Cardiac muscle cell (in vitro differentiated cells and primary cell): ENCODE results near the gene RRAD. TPM values are rescaled to one million over a fixed set of nuclear protein-coding genes. Genes with fewer than 3 reads are reported as not detected.

Experiments used
- DNase-seq, 2 donors: peaks; one replicate each; pipeline versions ENCODE4 v3.0.0 to v3.0.0-alpha.2; 2010 to 2017; ENCODE audit warnings: low read depth in 1 of 2, low spot score in 1 of 2
- H3K27ac ChIP-seq: fragments of 200-600 bp; sonication (generic); 2 replicates; pipeline ENCODE4 v1.5.1; 2016
- H3K27me3 ChIP-seq: fragments of 200-600 bp; sonication (generic); 2 replicates; pipeline ENCODE4 v1.6.0; 2016; ENCODE audit warnings: control low read depth
- H3K36me3 ChIP-seq: fragments of 200-600 bp; sonication (generic); 2 replicates; pipeline ENCODE4 v1.5.1; 2016; ENCODE audit warnings: control low read depth
- H3K4me1 ChIP-seq: fragments of 200-600 bp; sonication (generic); 2 replicates; pipeline ENCODE4 v1.8.1; 2017; ENCODE audit warnings: low read depth, mild to moderate bottlenecking, mixed run types
- H3K4me3 ChIP-seq: fragments of 200-600 bp; sonication (generic); 2 replicates; pipeline ENCODE4 v1.5.1; 2016; ENCODE audit warnings: mild to moderate bottlenecking
- H3K9me3 ChIP-seq: fragments of 200-600 bp; sonication (generic); 2 replicates; pipeline ENCODE4 v1.5.1; 2017; ENCODE audit warnings: low read depth, mild to moderate bottlenecking, control low read depth
- polyA plus RNA-seq: library from polyadenylated mRNA; unstranded; fragments of >200 nt; fragmentation: Nextera tagmentation; extraction: Ambion mirVana; gene quantifications from 2 replicates; pipeline ENCODE4 v1.2.1, GENCODE V29; 2016
- total RNA-seq: library from RNA; depleted of rRNA; stranded (reverse); fragments of >200 nt; gene quantifications from 2 replicates; pipeline ENCODE4 v1.2.3, GENCODE V29; 2016
- TF ChIP-seq, protein P1 (sequence below): IDR thresholded peaks from 2 replicates; pipeline ENCODE4 v1.5.1; 2012; ENCODE audit warnings: low read depth, mild to moderate bottlenecking, low read length

RRAD gene
- total and polyA plus RNA-seq, 2 experiments from 2014 or later, result 73.8 to 246 TPM

DNA sequence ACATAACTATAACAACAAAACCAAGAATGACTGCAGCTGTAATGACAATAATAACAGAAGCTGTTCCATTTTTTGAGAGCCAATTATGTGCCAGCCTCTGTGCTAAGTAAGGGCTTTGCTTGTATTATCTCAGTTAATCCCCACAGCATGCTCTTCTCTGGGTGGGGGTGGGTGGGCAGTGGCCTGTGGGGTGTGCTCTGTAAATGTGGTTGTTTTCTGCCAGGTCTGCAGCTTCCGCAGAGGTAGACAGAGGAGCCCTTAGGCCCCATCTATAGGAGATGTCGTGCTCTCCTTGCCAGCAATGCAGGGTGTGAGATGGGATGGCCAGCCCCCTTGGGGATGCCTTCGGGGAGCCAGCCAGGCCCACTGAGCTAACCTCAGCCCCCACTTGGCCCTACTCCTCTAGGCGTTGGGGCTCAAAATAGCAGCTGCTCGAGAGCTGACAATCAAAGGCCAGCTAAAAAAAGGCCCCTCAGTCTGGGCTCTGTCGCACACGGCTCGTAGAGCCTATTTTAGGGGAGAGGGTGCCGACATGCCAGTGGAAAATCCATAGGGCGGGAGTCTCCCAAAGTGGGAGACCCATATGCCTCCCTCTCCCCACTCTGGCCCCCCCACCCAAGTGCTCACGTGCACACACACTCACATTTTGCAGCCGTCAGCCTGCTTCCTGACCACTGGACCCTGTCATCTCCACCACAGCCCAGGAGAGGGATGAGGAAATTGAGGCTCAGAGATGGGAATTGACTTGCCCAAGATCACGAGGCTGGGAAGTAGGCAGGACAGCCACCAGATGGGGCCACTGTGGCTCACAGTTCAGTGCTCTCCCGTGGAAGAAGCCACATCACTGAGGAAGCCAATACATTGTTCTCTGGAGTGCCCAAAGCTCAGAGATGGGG, 22.4 kb downstream of the RRAD start:
- Histone ChIP-seq H3K9me3 (no peaks in the 10 kb centered on the region), H3K36me3 (no peaks in the 10 kb centered on the region), H3K27ac (peak overlapping the region; percentile 100), H3K4me1 (peaks cover 84% of the 10 kb centered on the region), H3K27me3 (no peaks in the 10 kb centered on the region), H3K4me3 (no peak overlapping the region)
- TF ChIP-seq, protein P1, sequence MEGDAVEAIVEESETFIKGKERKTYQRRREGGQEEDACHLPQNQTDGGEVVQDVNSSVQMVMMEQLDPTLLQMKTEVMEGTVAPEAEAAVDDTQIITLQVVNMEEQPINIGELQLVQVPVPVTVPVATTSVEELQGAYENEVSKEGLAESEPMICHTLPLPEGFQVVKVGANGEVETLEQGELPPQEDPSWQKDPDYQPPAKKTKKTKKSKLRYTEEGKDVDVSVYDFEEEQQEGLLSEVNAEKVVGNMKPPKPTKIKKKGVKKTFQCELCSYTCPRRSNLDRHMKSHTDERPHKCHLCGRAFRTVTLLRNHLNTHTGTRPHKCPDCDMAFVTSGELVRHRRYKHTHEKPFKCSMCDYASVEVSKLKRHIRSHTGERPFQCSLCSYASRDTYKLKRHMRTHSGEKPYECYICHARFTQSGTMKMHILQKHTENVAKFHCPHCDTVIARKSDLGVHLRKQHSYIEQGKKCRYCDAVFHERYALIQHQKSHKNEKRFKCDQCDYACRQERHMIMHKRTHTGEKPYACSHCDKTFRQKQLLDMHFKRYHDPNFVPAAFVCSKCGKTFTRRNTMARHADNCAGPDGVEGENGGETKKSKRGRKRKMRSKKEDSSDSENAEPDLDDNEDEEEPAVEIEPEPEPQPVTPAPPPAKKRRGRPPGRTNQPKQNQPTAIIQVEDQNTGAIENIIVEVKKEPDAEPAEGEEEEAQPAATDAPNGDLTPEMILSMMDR, result no peak
- DNase-seq, result peak in 1 of 2 donors; percentile 93

GRCh38 chr16:66901626-66902025, 23.7 kb downstream of the RRAD start:
- H3K9me3 ChIP-seq, result no peaks in the 10 kb centered on the region
- no peaks in the 10 kb centered on the region for H3K27me3 ChIP-seq
- no peaks in the 10 kb centered on the region for H3K36me3 ChIP-seq
- no peak for DNase-seq
- no peak overlapping the region for H3K4me3 ChIP-seq
- peak overlapping the region; percentile 100 for H3K27ac ChIP-seq
- H3K4me1 ChIP-seq, result peaks cover 78% of the 10 kb centered on the region
- TF ChIP-seq, protein P1, result no peak

GRCh38 chr16:66900721-66901441, 24.5 kb downstream of the RRAD start:
- Histone ChIP-seq H3K27me3 (no peaks in the 10 kb centered on the region), H3K4me1 (peaks cover 73% of the 10 kb centered on the region), H3K36me3 (no peaks in the 10 kb centered on the region), H3K27ac (peak overlapping the region; percentile 100), H3K9me3 (no peaks in the 10 kb centered on the region), H3K4me3 (no peak overlapping the region)
- TF ChIP-seq, protein P1, result no peak
- DNase-seq, result peak in 1 of 2 donors; percentile 48

DNA sequence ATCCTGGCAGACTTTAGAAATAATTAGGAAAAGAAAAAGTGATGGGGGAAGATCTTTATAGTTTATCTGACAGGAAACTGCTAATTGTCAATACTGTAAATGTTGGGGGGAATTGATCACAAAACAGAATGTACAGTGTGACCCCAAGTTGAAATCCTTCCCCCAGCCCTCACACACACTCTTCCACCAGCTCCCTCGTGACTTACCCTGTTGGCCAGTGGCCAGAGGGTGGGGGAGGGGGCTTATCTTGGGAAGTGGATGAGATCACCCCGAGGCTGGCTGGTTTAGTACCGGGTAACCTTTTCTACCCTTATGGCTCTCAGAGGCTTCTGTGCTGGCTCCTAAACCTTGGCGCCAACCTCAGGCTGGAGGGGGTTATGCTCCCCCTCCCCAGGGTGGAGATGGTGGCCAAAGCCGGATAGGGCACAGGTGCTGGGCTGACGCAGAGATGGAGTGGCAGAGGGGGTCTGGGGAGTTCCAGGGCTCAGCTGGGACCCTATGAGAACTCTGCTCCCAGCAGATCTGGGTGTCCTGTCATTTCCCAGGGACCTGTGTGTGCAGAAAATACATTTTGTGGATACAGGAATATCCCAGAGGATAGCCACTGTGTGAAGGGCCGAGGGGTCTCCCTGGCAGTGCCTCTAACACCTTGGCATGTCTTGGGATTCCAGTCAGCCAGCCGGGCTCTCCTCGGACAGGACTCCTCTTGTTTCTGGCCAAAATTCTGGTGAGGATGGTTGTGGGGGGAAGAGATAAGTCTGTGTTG, 25.2 kb downstream of the RRAD start:
- peaks cover 73% of the 10 kb centered on the region for H3K4me1 ChIP-seq
- no peaks in the 10 kb centered on the region for H3K9me3 ChIP-seq
- H3K27me3 ChIP-seq, result no peaks in the 10 kb centered on the region
- TF ChIP-seq, protein P1, result no peak
- H3K27ac ChIP-seq, result peak overlapping the region; percentile 100
- no peak overlapping the region for H3K4me3 ChIP-seq
- no peaks in the 10 kb centered on the region for H3K36me3 ChIP-seq
- DNase-seq, result peak; percentile 84 to 89

DNA sequence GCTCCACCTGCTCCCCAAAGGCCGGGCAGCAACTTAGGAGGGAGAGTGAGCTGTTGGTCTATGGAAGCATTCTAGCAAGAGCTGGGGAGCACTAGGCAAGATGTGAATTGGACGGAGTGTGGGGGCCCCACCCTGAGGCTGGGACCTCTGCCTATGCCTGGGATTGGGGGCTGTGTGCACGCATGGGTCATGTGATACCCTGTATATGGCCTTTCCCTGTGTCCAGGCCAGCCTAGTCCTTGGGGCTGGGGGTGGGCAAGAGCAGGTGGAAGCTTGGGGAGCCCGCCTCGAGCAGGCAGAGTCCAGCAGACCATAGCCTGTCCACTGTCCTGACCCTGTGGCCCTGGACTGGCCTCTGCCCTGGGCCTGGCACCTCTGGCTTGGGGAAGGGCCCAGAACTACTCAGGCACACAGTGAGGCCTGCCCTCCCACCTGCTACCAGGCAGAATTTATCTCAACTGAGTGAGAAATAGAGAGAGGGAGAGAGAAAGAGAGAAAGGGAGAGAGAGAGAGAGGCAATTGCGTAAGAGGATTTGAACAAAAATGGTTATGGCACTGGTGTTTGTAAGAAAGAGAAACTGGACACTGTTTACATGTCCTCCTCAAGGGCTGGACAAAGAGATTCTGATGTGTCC, 25.9 kb downstream of the RRAD start:
- Histone ChIP-seq H3K36me3 (no peaks in the 10 kb centered on the region), H3K4me1 (peaks cover 67% of the 10 kb centered on the region), H3K27me3 (no peaks in the 10 kb centered on the region), H3K4me3 (no peak overlapping the region), H3K9me3 (no peaks in the 10 kb centered on the region), H3K27ac (peak overlapping the region; percentile 100)
- TF ChIP-seq, protein P1, result no peak
- peak in 1 of 2 donors; percentile 60 for DNase-seq
